PC-9 (cell line): Measurements from ENCODE around the gene AKT1S1.

Source experiments
- CTCF ChIP-seq: fragments of 200-600 bp; sonication (generic); conservative IDR thresholded peaks from 2 replicates; pipeline ENCODE4 v1.6.1; 2017; ENCODE audit warnings: mixed run types, antibody characterized with exemption, mild to moderate bottlenecking, moderate library complexity
- EZH2 ChIP-seq: fragments of 200-600 bp; sonication (generic); IDR thresholded peaks from 2 replicates; pipeline ENCODE4 v1.8.0; 2017; ENCODE audit warnings: antibody characterized with exemption, low read depth

- no peak for TF ChIP-seq CTCF
- TF ChIP-seq EZH2, result no peak
Measured at GRCh38 chr19:49892716-49893115, 15.6 kb upstream of the AKT1S1 start.
